HepG2 (cell line): ENCODE results near the gene SLC2A8. TPM values are rescaled to one million over a fixed set of nuclear protein-coding genes. Genes with fewer than 3 reads are reported as not detected.
A peak's percentile ranks its signal among the peaks of the same experiment; 100 is the strongest.

Source experiments
- AGO1 ChIP-seq: fragments of 200-400 bp; formaldehyde crosslinking; IDR thresholded peaks from 2 replicates; pipeline ENCODE4 v1.6.1; 2017; ENCODE audit warnings: mild to moderate bottlenecking, low read depth, low read length, moderate library complexity; ENCODE audit not compliant: poor library complexity, severe bottlenecking
- ARNTL ChIP-seq: sonication (generic); formaldehyde crosslinking; IDR thresholded peaks from 2 replicates; pipeline ENCODE4 v1.4.0; 2020; ENCODE audit warnings: mild to moderate bottlenecking, missing genetic modification reagents
- ATRX ChIP-seq: sonication (generic); formaldehyde crosslinking; IDR thresholded peaks from 2 replicates; pipeline ENCODE4 v1.4.0; 2020; ENCODE audit warnings: missing genetic modification reagents, borderline replicate concordance
- BRD4 ChIP-seq: sonication (generic); formaldehyde crosslinking; IDR thresholded peaks from 2 replicates; pipeline ENCODE4 v1.4.0; 2020; ENCODE audit warnings: missing genetic modification reagents
- CBX1 ChIP-seq: IDR thresholded peaks from one replicate; pipeline ENCODE4 v1.6.1; 2016; ENCODE audit warnings: antibody characterized with exemption, low read depth
- CC2D1A ChIP-seq: sonication (generic); formaldehyde crosslinking; IDR thresholded peaks from 2 replicates; pipeline ENCODE4 v1.8.1; 2023; ENCODE audit warnings: mild to moderate bottlenecking, missing genetic modification reagents
- CHD2 ChIP-seq: IDR thresholded peaks from 2 replicates; pipeline ENCODE4 v1.6.1; 2011; ENCODE audit warnings: low read depth, low read length, improper control_type of control experiment
- GLI4 ChIP-seq: sonication (generic); formaldehyde crosslinking; IDR thresholded peaks from 2 replicates; pipeline ENCODE4 v1.5.1; 2020; ENCODE audit warnings: missing genetic modification reagents, mild to moderate bottlenecking, moderate library complexity, borderline replicate concordance
- KAT8 ChIP-seq: IDR thresholded peaks from 2 replicates; pipeline ENCODE4 v1.6.1; 2016; ENCODE audit warnings: missing genetic modification reagents, missing compliant biosample characterization
- MBNL3 ChIP-seq: fragments of 250-450 bp; sonication (Bioruptor Pico); conservative IDR thresholded peaks from 2 replicates; pipeline ENCODE4 v1.8.0; 2022; ENCODE audit warnings: mild to moderate bottlenecking, inconsistent platforms
- PITX1 ChIP-seq: sonication (generic); formaldehyde crosslinking; IDR thresholded peaks from 2 replicates; pipeline ENCODE4 v1.5.1; 2020; ENCODE audit warnings: mild to moderate bottlenecking, missing genetic modification reagents
- SIN3B ChIP-seq: fragments of 150-350 bp; IDR thresholded peaks from 2 replicates; pipeline ENCODE4 v1.6.1; 2014; ENCODE audit warnings: low read length
- TAF1 ChIP-seq: sonication (generic); formaldehyde crosslinking; IDR thresholded peaks from 2 replicates; pipeline ENCODE4 v1.4.0; 2020; ENCODE audit warnings: missing genetic modification reagents
- ZFAT ChIP-seq: sonication (generic); formaldehyde crosslinking; conservative IDR thresholded peaks from 2 replicates; pipeline ENCODE4 v1.8.1; 2023; ENCODE audit warnings: missing genetic modification reagents, inconsistent platforms
- ZNF207 ChIP-seq: fragments of 450-650 bp; IDR thresholded peaks from 2 replicates; pipeline ENCODE4 v1.6.1; 2016; ENCODE audit warnings: antibody characterized with exemption, borderline replicate concordance
- ZNF496 ChIP-seq: sonication (generic); formaldehyde crosslinking; IDR thresholded peaks from 2 replicates; pipeline ENCODE4 v1.8.1; 2023; ENCODE audit warnings: mild to moderate bottlenecking, moderate library complexity, missing genetic modification reagents; ENCODE audit not compliant: insufficient replicate concordance
- ZNF567 ChIP-seq: sonication (generic); formaldehyde crosslinking; IDR thresholded peaks from 2 replicates; pipeline ENCODE4 v1.8.1; 2023; ENCODE audit warnings: mild to moderate bottlenecking, missing genetic modification reagents, borderline replicate concordance
- ZNF788 ChIP-seq: sonication (generic); formaldehyde crosslinking; IDR thresholded peaks from 2 replicates; pipeline ENCODE4 v1.5.0; 2020; ENCODE audit warnings: mild to moderate bottlenecking, missing genetic modification reagents, borderline replicate concordance
- ZNF792 ChIP-seq: IDR thresholded peaks from 2 replicates; pipeline ENCODE4 v1.6.1; 2016
- ZNF83 ChIP-seq: sonication (generic); formaldehyde crosslinking; IDR thresholded peaks from 2 replicates; pipeline ENCODE4 v1.4.0; 2020; ENCODE audit warnings: missing genetic modification reagents, mild to moderate bottlenecking, borderline replicate concordance
- polyA plus RNA-seq, 8 experiments: library from polyadenylated mRNA; depleted of rRNA in 3 of 8; stranded (reverse) in 7 of 8; unstranded in 1 of 8; fragments of >200 nt; fragmentation: Illumina TruSeq in 4 of 8; extraction: Trizol in 4 of 8; gene quantifications; 2 replicates each; pipeline versions ENCODE4 v1.2.1 to v1.2.3, GENCODE V29; 2011 to 2016; ENCODE audit warnings: low read depth in 4 of 8, missing spikeins in 1 of 8, mixed read lengths in 1 of 8; ENCODE audit not compliant: insufficient read depth in 1 of 8
- total RNA-seq, 5 experiments: library from RNA; depleted of rRNA; stranded (reverse); fragments of >200 nt; fragmentation: Illumina TruSeq; extraction: Trizol; gene quantifications; 2 replicates each; pipeline ENCODE4 v1.2.3, GENCODE V29; 2016; ENCODE audit warnings: low read depth in 1 of 5
- TF ChIP-seq, protein P1 (sequence below): IDR thresholded peaks from 2 replicates; pipeline ENCODE4 v1.6.1; 2016; ENCODE audit warnings: control low read depth
- TF ChIP-seq, protein P2 (sequence below): sonication (generic); formaldehyde crosslinking; IDR thresholded peaks from 2 replicates; pipeline ENCODE4 v1.5.1; 2020; ENCODE audit warnings: missing genetic modification reagents, mild to moderate bottlenecking, borderline replicate concordance
- TF ChIP-seq, protein P3 (sequence below), 2 experiments: sonication (generic) in 1 of 2; formaldehyde crosslinking in 1 of 2; IDR thresholded peaks; 2 replicates each; pipeline versions ENCODE4 v1.5.1 to v1.6.1; 2011 to 2020; ENCODE audit warnings: borderline replicate concordance in 1 of 2, low read depth in 1 of 2, low read length in 1 of 2, mild to moderate bottlenecking in 1 of 2, missing genetic modification reagents in 1 of 2, moderate library complexity in 1 of 2
- TF ChIP-seq, protein P4 (sequence below): sonication (generic); formaldehyde crosslinking; IDR thresholded peaks from 2 replicates; pipeline ENCODE4 v1.5.0; 2020; ENCODE audit warnings: missing genetic modification reagents, mild to moderate bottlenecking, borderline replicate concordance

Gene SLC2A8
- total and polyA plus RNA-seq, 2 of the 13 experiments (the other 11 are each of a cell fraction or from before 2014, with no cell fraction given) = 22.6 to 48.6 TPM

DNA sequence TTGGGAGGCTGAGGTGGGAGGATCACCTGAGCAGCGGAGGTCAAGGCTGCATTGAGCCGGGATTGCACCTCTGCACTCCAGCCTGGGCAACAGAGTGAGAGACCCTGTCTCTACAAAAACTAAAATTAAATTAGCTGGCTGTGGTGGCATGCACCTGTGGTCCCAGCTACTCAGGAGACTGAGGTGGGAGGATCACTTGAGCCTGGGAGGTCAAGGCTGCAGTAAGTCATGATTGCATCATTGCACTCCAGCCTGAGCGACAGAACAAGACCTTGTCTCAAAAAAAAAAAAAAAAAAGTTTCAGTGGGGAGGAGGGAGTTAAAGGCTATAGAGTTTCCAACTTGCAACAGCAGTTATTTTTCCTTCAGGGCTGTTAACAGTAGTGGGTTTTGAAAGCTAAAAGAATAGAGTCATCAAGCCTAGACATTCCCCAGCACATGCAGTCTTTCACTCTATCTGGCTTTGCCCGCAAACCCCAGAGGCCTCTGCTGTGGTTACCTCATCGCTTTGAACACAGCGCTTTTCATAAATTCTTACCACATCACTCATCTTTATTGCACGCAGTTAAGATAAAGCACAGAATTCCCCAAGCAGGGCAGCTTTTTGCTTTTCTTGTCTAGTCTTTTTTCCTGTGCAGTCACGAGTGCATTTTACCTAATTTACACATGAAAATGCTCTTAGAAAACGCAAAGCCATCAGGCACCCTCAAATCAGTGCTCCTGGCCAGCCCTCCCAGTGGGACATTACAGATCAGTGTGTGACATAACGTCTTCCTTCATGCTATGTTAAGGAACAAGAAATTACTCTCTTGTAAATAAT, 8.7 kb upstream of the SLC2A8 start (continued):
- TF ChIP-seq, protein P1, sequence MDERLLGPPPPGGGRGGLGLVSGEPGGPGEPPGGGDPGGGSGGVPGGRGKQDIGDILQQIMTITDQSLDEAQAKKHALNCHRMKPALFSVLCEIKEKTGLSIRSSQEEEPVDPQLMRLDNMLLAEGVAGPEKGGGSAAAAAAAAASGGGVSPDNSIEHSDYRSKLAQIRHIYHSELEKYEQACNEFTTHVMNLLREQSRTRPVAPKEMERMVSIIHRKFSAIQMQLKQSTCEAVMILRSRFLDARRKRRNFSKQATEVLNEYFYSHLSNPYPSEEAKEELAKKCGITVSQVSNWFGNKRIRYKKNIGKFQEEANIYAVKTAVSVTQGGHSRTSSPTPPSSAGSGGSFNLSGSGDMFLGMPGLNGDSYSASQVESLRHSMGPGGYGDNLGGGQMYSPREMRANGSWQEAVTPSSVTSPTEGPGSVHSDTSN (CRISPR knock-in tag) = no peak
- no peak for TF ChIP-seq BRD4 (CRISPR knock-in tag)
- peak; percentile 18; the same call in 1 of the 2 replicates for TF ChIP-seq KAT8 (CRISPR knock-in tag)
- TF ChIP-seq MBNL3 (CRISPR knock-in tag) = no peak
- TF ChIP-seq, protein P2, sequence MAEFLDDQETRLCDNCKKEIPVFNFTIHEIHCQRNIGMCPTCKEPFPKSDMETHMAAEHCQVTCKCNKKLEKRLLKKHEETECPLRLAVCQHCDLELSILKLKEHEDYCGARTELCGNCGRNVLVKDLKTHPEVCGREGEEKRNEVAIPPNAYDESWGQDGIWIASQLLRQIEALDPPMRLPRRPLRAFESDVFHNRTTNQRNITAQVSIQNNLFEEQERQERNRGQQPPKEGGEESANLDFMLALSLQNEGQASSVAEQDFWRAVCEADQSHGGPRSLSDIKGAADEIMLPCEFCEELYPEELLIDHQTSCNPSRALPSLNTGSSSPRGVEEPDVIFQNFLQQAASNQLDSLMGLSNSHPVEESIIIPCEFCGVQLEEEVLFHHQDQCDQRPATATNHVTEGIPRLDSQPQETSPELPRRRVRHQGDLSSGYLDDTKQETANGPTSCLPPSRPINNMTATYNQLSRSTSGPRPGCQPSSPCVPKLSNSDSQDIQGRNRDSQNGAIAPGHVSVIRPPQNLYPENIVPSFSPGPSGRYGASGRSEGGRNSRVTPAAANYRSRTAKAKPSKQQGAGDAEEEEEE = no peak
- no peak for TF ChIP-seq ZNF83
- TF ChIP-seq CC2D1A (CRISPR knock-in tag) = no peak
- TF ChIP-seq CBX1 = no peak
- TF ChIP-seq, protein P3, sequence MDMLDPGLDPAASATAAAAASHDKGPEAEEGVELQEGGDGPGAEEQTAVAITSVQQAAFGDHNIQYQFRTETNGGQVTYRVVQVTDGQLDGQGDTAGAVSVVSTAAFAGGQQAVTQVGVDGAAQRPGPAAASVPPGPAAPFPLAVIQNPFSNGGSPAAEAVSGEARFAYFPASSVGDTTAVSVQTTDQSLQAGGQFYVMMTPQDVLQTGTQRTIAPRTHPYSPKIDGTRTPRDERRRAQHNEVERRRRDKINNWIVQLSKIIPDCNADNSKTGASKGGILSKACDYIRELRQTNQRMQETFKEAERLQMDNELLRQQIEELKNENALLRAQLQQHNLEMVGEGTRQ (IDR thresholded peaks at IDR 0.05; ENCODE audit: low read depth, low read length) = no peak
- TF ChIP-seq, protein P3 (CRISPR knock-in tag; IDR thresholded peaks at IDR 0.05; ENCODE audit: borderline replicate concordance) = no peak
- no peak; the same call in 1 of the 2 replicates for TF ChIP-seq PITX1 (CRISPR knock-in tag)
- no peak for TF ChIP-seq TAF1 (CRISPR knock-in tag)
- TF ChIP-seq, protein P4, sequence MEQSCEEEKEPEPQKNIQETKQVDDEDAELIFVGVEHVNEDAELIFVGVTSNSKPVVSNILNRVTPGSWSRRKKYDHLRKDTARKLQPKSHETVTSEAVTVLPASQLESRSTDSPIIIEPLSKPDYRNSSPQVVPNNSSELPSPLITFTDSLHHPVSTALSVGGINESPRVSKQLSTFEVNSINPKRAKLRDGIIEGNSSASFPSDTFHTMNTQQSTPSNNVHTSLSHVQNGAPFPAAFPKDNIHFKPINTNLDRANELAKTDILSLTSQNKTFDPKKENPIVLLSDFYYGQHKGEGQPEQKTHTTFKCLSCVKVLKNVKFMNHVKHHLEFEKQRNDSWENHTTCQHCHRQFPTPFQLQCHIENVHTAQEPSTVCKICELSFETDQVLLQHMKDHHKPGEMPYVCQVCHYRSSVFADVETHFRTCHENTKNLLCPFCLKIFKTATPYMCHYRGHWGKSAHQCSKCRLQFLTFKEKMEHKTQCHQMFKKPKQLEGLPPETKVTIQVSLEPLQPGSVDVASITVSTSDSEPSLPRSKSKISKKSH (CRISPR knock-in tag) = no peak
- TF ChIP-seq ZNF792 (CRISPR knock-in tag) = no peak
- no peak for TF ChIP-seq ARNTL
- no peak for TF ChIP-seq ZNF496 (CRISPR knock-in tag)
- TF ChIP-seq CHD2 = no peak
- TF ChIP-seq SIN3B = no peak
- TF ChIP-seq ATRX (CRISPR knock-in tag) = no peak
- TF ChIP-seq ZFAT (CRISPR knock-in tag) = no peak
- TF ChIP-seq AGO1 = no peak
- TF ChIP-seq ZNF788 (CRISPR knock-in tag) = no peak
- no peak for TF ChIP-seq ZNF207
- no peak for TF ChIP-seq GLI4
- no peak for TF ChIP-seq ZNF567
